GM12873 (cell line): Measurements from ENCODE around the gene FAM3D.

Experiments
- TF ChIP-seq, protein P1 (sequence below): IDR thresholded peaks from 2 replicates; pipeline ENCODE4 v1.5.1; 2012; ENCODE audit warnings: low read depth, mild to moderate bottlenecking, moderate library complexity, low read length, control low read depth; ENCODE audit not compliant: insufficient read depth; ENCODE audit errors: missing control alignments

FAM3D gene

DNA sequence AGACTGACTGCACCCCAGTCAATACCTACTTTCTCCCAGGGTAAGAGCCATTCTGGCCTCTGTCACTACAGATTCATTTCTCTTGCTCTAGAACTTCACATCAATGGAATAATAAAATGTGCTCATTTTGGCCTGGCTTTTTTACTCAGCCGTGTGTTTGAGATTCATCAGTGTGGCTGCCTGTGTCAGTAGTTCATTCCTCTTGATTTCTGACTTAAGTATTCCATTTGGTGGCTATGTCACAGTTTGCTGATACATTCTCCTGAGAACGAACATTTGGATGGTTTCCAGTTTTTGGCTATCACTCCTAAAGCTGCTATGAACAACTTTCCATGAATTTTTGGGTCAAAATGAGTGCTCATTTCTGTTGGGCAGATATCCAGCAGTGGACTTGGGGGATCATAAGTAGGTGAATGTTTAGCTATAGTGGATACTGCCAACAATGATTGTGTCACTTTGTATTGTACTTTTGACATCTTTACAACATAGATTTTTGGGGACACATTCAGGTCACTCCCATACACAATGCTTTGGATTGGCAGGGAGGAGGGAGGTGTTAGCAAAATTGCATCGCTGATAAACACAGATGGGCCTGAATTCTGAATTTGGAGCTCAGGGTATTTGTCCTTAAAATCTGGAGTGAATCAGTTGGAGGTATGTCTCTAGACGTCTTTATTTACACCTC lies 69.6 kb downstream of the FAM3D start:
- TF ChIP-seq, protein P1, sequence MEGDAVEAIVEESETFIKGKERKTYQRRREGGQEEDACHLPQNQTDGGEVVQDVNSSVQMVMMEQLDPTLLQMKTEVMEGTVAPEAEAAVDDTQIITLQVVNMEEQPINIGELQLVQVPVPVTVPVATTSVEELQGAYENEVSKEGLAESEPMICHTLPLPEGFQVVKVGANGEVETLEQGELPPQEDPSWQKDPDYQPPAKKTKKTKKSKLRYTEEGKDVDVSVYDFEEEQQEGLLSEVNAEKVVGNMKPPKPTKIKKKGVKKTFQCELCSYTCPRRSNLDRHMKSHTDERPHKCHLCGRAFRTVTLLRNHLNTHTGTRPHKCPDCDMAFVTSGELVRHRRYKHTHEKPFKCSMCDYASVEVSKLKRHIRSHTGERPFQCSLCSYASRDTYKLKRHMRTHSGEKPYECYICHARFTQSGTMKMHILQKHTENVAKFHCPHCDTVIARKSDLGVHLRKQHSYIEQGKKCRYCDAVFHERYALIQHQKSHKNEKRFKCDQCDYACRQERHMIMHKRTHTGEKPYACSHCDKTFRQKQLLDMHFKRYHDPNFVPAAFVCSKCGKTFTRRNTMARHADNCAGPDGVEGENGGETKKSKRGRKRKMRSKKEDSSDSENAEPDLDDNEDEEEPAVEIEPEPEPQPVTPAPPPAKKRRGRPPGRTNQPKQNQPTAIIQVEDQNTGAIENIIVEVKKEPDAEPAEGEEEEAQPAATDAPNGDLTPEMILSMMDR = no peak

DNA sequence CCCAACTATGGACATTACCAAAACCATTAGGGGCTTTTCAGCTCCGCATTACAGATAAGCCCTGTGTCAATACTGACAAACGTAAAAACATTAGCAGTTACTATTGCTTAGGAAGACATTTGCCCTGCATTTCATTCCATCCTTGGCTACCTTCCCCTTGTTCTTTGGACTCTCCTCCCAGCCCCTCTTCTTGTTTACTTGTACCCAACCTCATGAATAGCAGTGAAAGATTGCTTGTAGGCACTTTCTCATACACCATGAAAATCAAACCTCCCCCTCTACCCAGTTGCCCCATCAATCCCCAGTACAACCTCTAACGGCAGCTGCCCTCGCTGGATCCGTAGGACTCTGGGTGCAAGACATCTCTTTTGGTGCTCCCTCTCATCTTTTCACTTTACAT lies 72.5 kb downstream of the FAM3D start:
- TF ChIP-seq, protein P1 = no peak

DNA sequence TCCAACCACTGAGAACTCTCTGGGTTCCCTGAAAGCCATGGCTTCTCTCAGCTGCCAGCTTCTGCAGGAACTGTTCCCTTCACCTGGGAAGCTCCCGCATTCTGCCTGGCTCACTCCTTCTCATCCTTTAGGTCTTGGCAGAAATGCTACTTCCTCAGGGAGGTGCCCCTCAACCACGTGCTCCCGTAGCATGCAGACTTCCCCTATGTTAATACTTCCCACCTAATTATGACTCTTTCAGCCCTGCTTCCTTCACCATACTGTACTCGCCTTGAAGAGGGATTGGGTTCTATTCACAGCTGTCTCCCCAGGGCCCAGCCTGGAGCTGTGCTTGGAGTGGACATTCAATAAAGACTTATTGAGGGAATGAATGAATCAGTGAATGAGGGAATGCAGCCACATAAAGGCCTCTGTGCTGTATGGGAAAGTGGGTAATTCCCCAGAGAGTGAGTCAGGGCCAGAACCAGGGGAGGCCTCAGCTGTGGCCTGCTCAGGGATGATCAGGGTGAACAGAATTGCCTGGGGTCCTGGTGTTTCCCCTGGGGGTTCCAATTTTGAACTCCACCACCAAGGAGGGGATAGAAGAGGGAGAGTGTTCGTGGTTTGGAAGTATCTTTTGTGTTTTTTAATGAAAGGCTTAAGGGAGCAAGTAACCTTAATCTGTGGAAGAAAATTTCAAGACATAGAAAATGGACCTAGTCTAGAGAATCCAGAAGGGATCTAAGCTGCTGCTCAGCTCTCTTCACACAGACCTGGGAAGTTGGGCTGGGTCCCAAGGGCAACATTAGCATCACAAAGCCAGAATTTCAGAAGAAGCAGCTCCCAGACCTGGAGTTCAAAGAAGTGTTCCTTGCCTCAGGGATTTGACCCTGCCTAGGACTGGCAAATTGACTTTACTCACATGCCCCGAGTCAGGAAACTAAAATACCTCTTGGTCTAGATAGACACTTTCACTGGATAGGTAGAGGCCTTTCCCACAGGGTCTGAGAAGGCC lies 74.8 kb downstream of the FAM3D start:
- TF ChIP-seq, protein P1 = no peak

DNA sequence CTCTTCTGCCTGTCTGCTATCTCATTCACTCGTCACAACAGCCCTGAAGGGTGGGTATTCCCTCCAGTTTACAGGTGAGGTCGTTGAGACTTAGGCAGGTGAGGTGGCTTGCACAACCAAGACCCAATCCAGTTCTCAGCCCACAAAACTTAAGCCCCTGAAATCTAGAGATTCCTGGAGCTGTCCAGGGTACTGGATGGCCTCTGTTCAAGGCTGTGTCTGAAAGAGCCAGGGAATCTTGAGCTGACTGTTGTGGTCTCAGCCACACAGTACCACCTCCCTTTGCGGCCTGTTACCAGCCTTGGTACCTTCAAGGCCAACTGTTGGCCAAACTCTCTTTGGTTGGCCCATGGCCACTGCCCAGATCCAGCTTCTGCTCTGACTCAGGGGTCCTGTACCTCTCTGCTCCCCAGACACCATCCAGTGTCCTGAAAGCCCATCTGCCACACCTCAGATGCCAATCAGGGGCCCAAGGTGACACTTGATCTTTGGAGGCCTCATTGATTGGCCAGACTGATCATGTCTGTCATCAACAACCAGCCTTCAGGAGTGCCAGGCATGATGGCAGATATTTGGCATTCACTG lies 78.5 kb downstream of the FAM3D start:
- TF ChIP-seq, protein P1 = no peak

DNA sequence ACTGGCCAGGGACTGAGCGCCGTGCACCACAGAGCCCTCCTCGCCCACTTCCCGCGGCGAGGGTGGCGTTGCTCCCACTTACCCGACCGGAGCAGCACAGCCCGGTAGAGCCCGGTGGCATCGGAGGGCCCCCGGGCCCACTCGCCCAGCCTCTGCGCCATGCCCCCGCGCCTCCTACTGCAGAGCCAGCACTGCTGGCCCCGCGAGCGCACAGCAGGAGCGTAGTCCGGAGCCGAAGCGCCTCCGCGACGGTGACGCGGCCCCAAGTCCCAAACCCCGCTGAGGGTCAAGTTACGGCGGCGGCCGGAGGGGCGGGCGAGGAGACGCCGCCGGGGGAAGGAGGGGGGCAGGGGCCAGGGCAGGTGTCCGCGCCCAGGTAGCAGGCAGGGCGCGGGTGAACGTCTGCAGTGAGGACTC lies 79.8 kb downstream of the FAM3D start:
- TF ChIP-seq, protein P1 = no peak

DNA sequence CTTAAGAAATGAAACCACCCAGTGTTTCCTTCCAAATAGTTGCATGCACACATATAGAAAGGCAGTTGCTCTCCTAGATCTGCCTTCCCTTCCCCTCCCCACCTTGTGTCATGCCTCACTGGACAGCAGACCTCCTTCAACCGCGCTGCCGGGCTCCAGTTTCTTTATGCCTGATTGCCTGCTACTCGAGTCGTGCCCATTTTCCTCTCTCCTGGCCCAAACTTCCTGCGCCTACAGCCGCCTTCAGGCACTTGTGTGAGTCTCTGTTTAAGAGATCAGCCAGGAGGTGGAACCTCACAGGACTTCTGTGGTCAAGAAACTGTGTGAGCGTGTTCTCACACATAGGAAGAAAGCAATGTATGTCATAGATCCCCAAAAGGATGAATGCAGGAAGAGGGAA lies 80.6 kb downstream of the FAM3D start:
- TF ChIP-seq, protein P1 = no peak
